ENCODE results near the gene PLXNA4.

DNA sequence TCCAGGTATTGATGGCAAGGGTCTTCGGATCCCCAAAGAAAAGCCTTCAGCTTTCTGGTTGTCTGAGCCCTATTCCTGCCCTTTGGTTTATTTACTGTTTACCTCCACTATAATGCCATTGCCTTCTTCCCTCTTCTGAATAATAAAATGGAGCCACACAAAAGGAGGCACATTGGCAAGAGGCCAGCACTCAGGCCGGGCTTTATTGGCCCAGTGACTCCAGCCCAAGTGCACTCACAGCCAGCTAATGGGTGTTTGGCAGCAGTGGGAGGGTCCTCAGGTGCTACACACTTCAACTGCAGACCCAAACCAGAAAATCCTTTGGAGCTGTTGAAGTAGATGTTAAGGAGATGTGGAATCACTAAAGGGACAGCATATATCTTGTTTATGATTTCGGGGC lies 336.0 kb downstream of the PLXNA4 start:
- TF ChIP-seq EZH2 (IDR thresholded peaks at IDR 0.05; ENCODE audit: insufficient read depth, poor library complexity, severe bottlenecking) (no peak), EZH2phosphoT487 (IDR thresholded peaks at IDR 0.05; ENCODE audit: insufficient read depth, low read depth) (no peak)

All from GM23248 (cell line).